Endothelial cell of hepatic sinusoid (primary cell): ENCODE results near the gene TPO.
"Not testable (repeated sequence)": the region's sequence is repeated elsewhere in the genome, so short reads cannot be mapped to it uniquely, and the experiment has no call there.

Experiments
- in situ Hi-C: cut with HindIII; loops from 2 replicates; pipeline ENCODE4 v1.10.0; 2017; ENCODE audit warnings: low sequenced_read_pairs

TPO gene

DNA sequence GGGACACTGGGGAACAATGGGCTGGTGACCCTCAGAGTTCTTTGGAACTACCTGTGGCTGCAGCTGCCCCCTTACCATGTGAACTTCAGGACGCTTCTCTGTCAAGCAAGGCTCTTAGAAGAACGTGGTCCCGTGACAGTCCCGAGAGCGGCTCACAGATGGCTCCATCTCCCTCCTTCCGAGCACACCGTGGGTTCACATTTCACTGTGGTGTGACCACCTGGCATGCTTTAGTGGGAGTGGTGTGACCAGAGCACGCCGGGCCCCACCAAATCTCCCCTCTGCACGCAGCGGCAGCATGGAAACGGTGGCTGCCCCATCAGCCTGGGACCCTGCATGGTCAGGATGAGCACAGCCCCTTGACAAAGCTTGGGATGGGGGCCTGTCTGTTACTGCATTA lies 9.7 kb upstream of the TPO start:
- in situ Hi-C loops = no loop called here

DNA sequence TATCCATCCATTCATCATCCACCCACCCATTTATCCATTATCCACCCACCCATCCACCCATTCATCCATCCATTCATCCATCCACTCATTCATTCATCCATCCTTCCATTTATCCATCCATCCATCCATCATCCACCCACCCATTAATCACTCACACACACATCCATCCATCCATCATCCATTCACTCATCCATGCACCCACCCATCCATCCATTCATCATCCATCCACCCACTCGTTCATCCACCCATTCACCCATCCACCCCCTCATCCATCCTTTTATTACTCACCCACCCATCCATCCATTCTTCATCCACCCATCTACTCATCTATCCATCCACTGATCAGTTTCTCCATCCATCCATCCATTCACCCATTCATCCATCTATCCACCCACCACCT lies 8.1 kb upstream of the TPO start:
- in situ Hi-C loops = no loop called here

DNA sequence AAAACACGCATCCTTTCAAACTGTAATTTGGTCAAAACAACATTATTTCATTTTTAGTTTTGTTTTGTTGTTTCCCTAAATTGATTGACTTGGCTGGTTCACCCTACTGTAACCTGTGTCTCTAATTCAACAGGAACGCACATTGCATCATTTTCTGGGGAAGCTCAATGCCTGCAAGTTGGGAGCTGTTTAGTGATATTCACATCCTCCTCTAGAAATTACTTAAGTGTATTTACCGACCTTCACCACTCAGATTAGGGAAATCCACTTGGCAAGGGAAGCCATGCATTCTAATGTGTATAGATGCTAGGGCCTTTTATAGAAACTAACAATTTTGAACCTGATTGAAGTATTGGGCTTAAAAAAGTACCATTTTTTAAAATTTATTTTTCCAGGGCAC lies 7.3 kb upstream of the TPO start:
- in situ Hi-C loops = no loop called here

DNA sequence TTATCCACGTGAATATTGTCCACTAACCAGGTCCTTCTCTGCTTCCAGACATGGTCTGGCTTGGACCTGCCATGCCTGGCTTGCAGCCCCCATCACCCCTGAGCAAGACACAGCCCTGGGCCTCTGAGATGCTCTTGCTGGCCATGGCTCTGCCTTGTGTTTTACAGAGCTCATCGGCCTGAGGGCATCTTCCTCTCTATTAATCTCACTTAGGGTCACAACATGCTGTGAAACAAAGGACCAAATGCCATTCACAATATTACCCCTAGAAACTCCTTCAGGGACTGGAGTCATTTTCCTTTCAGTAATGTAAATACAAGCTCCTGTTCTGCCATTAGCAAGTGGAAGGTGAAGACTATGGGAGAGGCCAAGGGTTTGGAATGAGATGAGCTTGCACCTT lies 6.8 kb upstream of the TPO start:
- in situ Hi-C loops = no loop called here

DNA sequence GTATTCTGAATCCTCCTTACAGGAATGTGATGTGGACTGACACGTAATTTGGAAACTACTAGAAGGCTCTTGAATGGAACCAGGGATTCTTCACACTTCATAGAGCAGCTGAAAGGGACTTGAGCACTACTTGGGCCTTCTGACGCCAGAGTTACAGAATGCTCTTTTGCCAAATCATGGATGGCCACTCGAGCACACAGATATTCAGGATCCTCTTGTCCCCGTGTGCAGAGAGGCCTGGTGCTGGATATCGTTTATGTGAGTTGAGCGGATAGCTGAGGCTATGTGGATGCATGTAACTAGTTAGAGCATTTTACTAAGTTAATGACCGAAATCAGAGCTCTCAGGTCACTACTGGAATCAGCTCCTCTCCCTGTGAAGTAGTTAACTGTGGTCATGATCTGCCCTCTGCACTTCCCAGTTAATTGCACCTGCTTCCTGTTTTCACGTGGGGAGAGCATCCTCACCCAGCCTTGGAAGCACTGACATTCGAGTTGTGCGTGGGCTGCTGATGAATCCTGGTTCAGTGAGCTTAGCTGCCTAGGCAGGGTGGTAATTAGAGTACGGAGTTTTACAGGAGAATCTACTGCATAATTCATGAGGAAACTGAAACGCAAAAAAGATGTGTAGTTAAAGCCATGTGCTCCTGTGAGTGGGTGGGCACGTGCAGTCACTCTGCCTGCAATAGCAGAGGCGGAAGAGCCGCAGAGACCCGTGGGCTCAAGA lies 5.2 kb upstream of the TPO start:
- in situ Hi-C loops = no loop called here

DNA sequence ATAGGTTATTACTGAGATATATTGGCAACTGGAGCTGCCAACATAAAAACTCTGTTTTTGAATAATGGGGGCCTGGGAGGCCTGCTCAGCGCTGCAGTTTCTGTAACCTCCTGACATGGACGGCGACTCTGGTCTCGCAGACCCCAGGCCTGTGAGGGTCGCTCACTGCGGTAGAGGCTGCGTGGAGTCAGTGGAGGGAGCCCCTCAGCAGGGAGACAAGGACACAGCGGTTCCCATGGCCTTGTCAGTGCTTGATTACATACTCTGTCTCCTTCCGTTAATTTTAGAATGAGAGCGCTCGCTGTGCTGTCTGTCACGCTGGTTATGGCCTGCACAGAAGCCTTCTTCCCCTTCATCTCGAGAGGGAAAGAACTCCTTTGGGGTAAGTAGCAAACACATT lies 858 bp downstream of the TPO start:
- in situ Hi-C loops = no loop called here

DNA sequence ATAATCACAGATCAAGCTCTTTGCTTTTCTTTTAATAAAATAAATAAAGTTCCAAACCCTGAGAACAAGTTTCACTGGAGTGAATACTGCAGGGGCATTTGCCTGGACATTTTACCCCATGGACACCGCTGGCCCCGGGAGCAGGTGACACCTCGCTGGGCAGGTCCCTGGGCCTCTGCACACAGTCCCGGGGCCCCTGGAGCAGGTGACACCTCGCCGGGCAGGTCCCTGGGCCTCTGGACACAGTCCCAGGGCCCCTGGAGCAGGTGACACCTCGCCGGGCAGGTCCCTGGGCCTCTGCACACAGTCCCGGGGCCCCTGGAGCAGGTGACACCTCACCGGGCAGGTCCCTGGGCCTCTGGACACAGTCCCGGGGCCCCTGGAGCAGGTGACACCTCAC lies 1.6 kb downstream of the TPO start:
- in situ Hi-C loops = not testable (repeated sequence)

DNA sequence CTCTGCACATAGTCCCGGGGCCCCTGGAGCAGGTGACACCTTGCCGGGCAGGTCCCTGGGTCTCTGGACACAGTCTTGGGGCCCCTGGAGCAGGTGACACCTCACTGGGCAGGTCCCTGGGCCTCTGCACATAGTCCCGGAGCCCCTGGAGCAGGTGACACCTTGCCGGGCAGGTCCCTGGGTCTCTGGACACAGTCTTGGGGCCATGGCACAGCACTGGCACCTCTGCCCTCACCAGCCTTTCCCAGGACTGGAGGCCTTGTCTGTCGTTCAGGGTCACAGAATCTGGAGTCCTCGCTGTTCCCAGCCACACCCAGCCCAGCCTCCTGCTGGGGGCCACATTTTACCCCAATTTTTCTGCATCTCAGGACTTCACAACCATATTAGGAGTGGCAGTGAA lies 2.2 kb downstream of the TPO start:
- in situ Hi-C loops = no loop called here

DNA sequence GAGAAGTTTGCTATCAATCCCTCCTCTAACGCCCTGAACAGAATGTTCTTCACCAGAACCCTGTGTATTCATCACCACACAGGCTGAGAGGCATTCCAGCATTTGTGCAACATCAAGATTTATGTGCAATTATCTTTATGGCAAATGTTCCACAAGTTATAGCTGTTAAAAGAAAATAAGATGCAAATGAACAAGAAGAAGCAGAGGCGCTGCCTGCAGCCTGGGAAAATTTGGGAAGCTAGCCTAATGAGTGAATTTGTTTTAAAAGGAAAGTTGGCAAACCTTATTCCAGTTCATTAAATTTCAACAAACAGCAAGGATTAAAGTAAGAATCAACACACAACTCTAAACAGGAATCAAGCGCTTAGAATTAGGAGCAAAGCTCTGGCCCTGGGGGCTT lies 5.3 kb downstream of the TPO start:
- in situ Hi-C loops = no loop called here

DNA sequence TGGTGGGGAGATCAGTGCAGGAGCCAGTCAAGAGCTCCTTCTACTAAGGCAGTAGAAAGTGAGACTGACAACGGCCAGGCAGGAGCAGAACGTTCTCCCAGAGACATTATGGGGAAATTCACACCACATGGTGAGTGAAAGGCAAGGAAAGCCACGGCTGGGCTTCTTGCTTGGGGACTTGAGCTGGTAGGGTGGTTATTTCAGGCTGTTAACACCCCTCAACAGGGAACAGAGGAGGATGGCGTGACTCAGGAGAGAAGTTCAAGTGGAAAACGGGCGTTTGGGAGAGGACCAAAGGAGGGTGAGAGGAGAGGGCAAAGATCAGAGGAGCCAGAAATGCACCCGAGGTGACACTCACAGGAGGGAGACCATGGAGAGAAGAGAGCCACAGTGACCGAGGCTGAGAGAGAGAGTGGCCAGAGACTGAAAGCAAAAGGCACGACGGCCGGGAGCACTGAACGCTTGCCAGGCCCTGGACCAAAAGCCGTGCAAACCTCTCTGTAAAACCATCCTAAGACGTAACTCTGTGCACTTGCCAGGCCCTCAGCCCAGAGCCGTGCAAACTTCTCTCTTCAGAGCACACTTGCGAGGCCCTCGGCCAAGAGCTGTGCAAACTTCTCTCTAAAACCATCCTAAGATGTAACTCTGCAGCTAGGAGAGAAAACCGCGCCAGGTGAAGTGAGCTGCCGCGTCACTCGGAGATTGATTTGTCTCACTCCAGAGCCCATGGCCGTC lies 7.7 kb downstream of the TPO start:
- in situ Hi-C loops = loop anchor here (5.0 kb wide), 1 partner anchor 59 kb away; no protein-coding TSS in a partner anchor

DNA sequence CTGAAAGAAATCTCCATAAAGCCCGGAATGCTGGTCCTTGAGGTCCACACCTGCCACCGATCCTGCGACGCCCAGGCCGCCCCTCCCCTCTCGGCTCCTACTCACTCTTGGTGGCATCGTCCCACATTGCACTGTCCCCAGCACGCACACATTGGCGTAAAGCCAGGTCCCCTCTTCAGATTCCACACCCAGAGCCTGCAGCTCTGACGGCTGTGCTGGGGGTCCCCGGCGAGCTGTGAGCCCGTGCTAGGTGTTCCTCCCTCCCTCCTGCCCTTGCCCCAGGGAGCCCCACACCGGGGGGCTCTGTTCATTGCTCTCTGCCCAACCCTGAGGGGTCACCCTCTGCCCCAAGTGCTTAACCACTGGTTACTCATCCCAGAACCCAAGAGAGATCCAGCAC lies 8.5 kb downstream of the TPO start:
- in situ Hi-C loops = loop anchor here (5.0 kb wide), 1 partner anchor 59 kb away; no protein-coding TSS in a partner anchor

DNA sequence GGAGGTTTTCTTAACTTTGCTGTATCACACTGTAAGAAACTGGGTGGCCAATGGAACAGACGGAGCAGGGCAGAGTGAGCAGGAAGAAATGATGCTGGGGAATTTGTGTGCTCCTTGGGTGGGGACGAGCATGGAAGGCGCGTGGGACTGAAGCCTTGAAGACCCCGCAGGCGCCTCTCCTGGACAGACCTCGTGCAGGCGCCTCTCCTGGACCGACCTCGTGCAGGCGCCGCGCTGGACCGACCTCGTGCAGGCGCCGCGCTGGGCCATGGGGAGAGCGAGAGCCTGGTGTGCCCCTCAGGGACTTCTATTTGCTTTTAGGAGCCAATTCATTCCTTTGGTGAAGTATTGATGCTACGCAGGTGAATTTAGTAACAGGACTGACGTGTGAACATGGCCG lies 8.9 kb downstream of the TPO start:
- in situ Hi-C loops = loop anchor here (5.0 kb wide), 1 partner anchor 60 kb away; no protein-coding TSS in a partner anchor

DNA sequence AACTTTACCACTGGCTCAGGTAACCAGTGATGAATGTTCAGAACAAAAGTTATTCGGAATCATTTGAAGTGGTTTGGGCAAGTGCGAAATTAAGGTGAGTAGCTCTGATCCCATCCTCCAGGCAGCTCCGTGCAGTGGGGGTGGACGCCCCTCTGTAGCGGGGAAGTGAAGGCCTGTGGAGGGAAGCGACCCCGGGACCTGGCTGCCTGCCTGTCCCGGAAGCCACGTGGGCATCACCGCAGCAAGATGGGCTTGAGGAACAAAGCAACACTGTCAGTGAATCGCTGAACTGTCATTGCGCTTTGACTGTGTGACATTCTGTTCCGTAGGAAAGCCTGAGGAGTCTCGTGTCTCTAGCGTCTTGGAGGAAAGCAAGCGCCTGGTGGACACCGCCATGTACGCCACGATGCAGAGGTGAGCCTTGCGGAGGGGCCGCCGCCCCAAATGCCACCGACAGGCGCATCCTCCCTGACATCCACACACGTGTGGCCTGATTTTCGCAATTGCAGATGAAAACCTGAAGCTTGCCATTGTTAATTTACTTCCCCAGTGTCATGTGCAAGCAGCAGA lies 9.5 kb downstream of the TPO start:
- in situ Hi-C loops = loop anchor here (5.0 kb wide), 1 partner anchor 60 kb away; no protein-coding TSS in a partner anchor

DNA sequence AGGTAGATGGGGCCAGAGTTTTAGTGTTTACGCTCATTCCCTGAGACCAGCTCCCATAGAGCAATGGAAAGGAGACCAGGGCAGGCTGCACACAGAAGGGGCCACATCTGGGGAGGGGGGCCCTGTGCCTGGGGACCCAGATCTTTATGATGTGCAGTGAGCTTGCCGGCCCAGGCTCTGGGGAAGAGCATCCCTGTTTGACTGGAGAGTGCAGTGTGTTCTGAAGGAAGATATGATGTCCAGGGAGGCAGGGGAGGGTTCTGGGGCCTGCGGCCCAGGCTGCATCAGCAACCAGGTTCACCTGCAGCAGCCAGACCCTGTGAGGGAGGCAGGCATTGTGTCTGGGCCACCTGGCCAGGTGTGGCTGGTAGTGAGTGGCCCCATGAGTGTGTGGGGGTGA lies 13.8 kb downstream of the TPO start:
- in situ Hi-C loops = no loop called here

DNA sequence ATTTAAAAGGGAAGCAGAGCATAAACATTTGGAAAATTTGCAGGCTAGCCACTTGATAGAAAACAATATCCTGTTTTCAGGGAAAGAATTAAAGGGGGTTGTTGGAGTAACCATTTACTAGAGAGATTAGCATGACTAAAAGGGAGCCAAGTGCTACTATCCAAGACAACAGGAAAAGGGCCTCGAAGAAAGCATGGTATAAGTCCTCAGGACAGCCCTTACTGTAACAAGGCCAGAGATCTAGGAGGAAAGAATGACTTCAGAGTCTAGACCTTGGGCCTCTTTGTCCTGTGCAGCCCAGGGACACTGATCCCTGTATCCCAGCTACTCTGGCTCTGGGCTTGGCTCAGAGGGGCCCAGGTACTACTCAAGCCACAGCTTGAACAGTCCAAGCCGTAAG lies 16.6 kb downstream of the TPO start:
- in situ Hi-C loops = no loop called here

DNA sequence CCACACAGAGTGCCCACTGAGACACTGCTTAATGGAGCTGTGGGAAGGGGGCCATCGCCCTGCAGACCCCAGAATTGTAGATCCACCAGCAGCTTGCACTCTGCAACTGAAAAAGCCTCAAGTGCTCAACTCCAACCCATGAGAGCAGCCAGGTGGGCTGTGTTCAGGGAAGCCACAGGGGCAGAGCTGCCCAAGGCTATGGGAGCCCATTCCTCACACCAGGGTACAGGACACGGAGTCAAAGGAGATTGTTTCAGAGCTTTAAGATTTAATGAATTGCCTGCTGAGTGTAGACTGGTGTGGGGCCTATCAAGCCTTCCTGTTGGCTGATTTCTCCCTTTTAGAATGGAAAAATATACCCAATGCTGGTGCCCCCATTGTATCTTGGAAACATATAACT lies 17.2 kb downstream of the TPO start:
- in situ Hi-C loops = no loop called here

DNA sequence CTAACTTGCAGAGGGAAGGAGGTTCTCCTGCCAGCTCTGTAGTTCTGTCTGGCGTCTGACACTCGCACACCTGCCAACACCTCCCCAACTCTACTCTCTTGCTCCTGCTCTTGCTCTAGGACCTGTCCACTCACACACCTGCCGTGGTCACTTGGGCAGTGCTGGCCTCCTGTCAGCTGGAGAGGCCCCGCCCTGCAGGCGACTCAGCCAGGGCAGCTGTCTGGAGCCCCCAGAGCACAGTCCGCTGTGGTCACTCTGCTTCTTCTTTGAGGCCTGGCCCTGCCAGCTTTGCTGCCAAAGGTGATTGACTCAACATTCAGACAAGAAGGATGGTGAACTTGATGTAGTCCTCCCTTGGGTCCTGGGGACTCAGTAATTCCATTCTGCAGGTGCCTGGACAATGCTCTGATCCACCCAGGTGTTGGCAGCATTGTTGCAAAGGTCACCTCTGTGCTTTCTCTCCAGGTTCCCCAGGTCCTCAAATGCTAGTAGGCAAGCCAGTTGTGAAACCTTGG lies 18.7 kb downstream of the TPO start:
- in situ Hi-C loops = no loop called here

DNA sequence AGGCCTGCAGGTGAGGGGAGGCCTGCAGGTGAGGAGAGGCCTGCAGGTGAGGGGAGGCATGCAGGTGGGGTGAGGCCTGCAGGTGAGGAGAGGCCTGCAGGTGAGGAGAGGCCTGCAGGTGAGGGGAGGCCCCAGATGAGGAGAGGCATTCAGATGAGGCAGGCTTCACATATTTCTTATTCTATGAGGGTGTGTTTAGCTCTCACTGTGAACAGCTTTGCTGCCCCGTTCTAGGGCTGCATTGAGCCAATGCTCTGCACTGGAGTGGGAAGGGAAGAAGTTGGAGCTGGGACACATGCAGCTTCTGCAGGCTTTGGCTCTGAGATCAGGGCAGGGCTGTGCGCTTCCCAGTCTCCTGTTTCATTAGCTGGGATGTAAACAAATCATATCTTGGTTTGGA lies 19.5 kb downstream of the TPO start:
- in situ Hi-C loops = no loop called here

DNA sequence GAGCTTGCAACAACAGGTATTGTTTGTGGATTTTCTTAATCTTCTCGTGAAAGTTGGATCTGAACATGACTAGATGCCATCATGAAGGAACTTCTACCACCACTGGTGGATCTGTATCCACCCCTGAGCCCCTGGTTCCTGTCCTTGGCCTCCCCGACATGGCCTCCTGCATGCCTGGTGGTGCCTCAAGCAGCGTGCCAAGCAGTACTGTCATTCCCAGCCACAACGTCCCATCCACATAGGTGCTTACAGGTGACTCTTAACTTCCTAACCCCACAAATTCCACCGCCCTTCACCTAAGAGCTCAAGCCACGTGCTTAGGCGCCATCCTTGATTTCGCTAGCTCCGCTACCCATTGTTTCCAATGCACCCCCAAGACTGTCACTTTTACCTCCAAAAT lies 23.1 kb downstream of the TPO start:
- in situ Hi-C loops = loop anchor here (5.0 kb wide), 1 partner anchor 51 kb away; no protein-coding TSS in a partner anchor

DNA sequence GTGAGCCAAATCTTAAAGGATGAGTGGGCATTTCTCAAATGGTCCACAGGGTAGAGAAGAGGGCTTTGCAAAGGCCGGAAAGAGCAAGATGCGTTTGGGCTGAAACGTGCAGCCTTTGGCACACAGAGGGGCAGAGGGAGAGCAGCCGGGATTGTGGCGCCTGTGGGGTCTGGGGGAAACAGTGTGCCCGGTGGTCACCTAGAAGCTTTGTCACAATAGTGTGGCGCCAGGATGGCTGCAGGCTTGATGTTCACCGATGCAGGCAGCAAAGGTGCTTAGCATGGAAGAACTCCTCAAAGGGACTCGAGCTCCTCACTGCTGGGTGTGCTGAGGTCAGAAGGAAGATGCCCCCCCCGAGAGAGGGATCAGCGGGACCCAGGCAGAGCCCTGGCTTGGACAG lies 23.8 kb downstream of the TPO start:
- in situ Hi-C loops = loop anchor here (5.0 kb wide), 1 partner anchor 50 kb away; no protein-coding TSS in a partner anchor

DNA sequence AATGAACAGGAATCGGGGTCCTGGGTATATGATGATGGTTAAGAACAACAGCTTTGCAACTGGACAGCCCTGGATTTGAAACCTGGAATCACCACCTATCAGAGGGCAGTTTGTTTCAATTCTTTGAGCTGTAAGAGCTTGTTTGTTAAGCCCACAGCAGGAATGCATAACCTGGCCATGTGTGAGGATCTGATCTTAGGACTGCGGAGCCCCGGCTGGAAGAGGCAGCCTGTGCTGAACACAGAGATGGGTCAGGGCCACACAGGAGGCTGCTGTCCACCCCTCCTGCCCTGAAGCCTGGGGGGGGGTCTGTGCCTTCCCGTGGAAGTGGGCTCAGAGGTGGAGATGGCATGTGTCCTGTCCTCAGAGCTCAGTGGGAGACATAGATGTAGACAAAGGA lies 24.3 kb downstream of the TPO start:
- in situ Hi-C loops = loop anchor here (5.0 kb wide), 1 partner anchor 50 kb away; no protein-coding TSS in a partner anchor

DNA sequence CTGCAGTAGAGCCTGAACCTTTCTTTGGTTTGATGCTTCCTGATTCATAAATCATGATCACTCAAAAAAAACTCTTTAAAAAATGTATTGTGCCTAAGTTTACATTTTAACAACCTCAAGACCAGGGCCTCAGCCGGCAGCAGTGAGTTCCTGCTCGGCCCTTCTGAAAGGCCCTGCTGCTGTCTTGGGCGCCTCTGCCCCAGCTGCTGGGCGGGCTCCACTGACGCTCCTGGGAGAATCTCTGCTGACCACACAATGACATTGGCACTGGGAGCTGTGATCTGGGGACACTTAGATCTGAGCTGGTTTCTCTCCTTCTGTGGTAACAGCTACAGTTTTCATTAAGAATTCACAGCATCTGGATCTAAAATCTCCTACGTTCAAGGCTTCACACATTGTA lies 25.7 kb downstream of the TPO start:
- in situ Hi-C loops = loop anchor here (5.0 kb wide), 1 partner anchor 48 kb away; no protein-coding TSS in a partner anchor
